WTC11 (cell line): ENCODE measurements around the gene ELAC2. TPM values are rescaled to one million over a fixed set of nuclear protein-coding genes. Genes with fewer than 3 reads are reported as not detected.

Source experiments
- ATAC-seq: fragments of 200-7000 bp; cut with Tn5 transposase; 2 replicates; pipeline ENCODE4 v1.10.0; 2021; ENCODE audit warnings: mild to moderate bottlenecking, moderate library complexity
- Bru-seq: library from RNA; stranded (reverse); fragments of 400-500 nt; gene quantifications from one replicate; lab custom pipeline; 2021; lab: Mats Ljungman, UMichigan
- CTCF ChIA-PET: fragments of 300-600 bp; sonication (Branson Sonifier 250); formaldehyde crosslinking; loops from one replicate; lab custom pipeline; 2021; ENCODE audit warnings: antibody characterized with exemption; lab: Charles Lee
- POLR2A ChIA-PET: fragments of 350-600 bp; sonication (Branson Sonifier 250); formaldehyde crosslinking; loops from one replicate; lab custom pipeline; 2021; ENCODE audit warnings: antibody characterized with exemption; lab: Charles Lee
- DNase-seq: peaks from one replicate; pipeline ENCODE4 v3.0.0; 2021; ENCODE audit warnings: low spot score
- H3K27ac Mint-ChIP-seq: 2 replicates; pipeline ENCODE4 v1.8.0; 2021; ENCODE audit warnings: mixed read lengths
- H3K27me3 Mint-ChIP-seq: 2 replicates; pipeline ENCODE4 v1.8.0; 2021; ENCODE audit warnings: low read depth, mild to moderate bottlenecking, moderate library complexity, mixed read lengths
- H3K36me3 Mint-ChIP-seq: 2 replicates; pipeline ENCODE4 v1.8.0; 2021; ENCODE audit warnings: mixed read lengths
- H3K4me1 Mint-ChIP-seq: 2 replicates; pipeline ENCODE4 v1.8.0; 2022; ENCODE audit warnings: mixed read lengths
- H3K4me3 Mint-ChIP-seq: 2 replicates; pipeline ENCODE4 v1.8.0; 2021; ENCODE audit warnings: mild to moderate bottlenecking, moderate library complexity, mixed read lengths
- H3K9me3 Mint-ChIP-seq: 2 replicates; pipeline ENCODE4 v1.8.0; 2021; ENCODE audit warnings: mixed read lengths
- ATF1 ChIP-seq: sonication (generic); formaldehyde crosslinking; IDR thresholded peaks from 2 replicates; pipeline ENCODE4 v1.8.1; 2023; ENCODE audit warnings: mild to moderate bottlenecking, moderate library complexity, missing genetic modification reagents
- CREM ChIP-seq: sonication (generic); formaldehyde crosslinking; IDR thresholded peaks from 2 replicates; pipeline ENCODE4 v1.8.1; 2022; ENCODE audit warnings: mild to moderate bottlenecking, missing genetic modification reagents, moderate library complexity
- E2F4 ChIP-seq: sonication (generic); formaldehyde crosslinking; IDR thresholded peaks from 2 replicates; pipeline ENCODE4 v1.8.1; 2022; ENCODE audit warnings: low read depth, mild to moderate bottlenecking, moderate library complexity, missing genetic modification reagents, borderline replicate concordance
- ERG ChIP-seq: fragments of 250-450 bp; sonication (Bioruptor Pico); IDR thresholded peaks from 2 replicates; pipeline ENCODE4 v1.8.0; 2021; ENCODE audit warnings: mild to moderate bottlenecking
- ESRRA ChIP-seq: sonication (generic); formaldehyde crosslinking; IDR thresholded peaks from 2 replicates; pipeline ENCODE4 v1.8.1; 2022; ENCODE audit warnings: mild to moderate bottlenecking, missing genetic modification reagents, borderline replicate concordance
- FOXP4 ChIP-seq: sonication (generic); formaldehyde crosslinking; IDR thresholded peaks from 2 replicates; pipeline ENCODE4 v1.8.0; 2022; ENCODE audit warnings: mild to moderate bottlenecking, missing genetic modification reagents
- GABPB1 ChIP-seq: sonication (generic); formaldehyde crosslinking; IDR thresholded peaks from 2 replicates; pipeline ENCODE4 v1.8.1; 2023; ENCODE audit warnings: mild to moderate bottlenecking, missing genetic modification reagents
- IRF1 ChIP-seq: sonication (generic); formaldehyde crosslinking; IDR thresholded peaks from 2 replicates; pipeline ENCODE4 v1.8.0; 2023; ENCODE audit warnings: missing genetic modification reagents
- IRF2 ChIP-seq: sonication (generic); formaldehyde crosslinking; IDR thresholded peaks from 2 replicates; pipeline ENCODE4 v1.8.0; 2022; ENCODE audit warnings: low read depth, missing genetic modification reagents, borderline replicate concordance
- JUN ChIP-seq: sonication (generic); formaldehyde crosslinking; IDR thresholded peaks from 2 replicates; pipeline ENCODE4 v1.8.0; 2023; ENCODE audit warnings: mild to moderate bottlenecking, missing genetic modification reagents
- NFE2L1 ChIP-seq: sonication (generic); formaldehyde crosslinking; IDR thresholded peaks from 2 replicates; pipeline ENCODE4 v1.8.1; 2023; ENCODE audit warnings: missing genetic modification reagents
- OVOL2 ChIP-seq: fragments of 250-450 bp; sonication (Bioruptor Pico); IDR thresholded peaks from 2 replicates; pipeline ENCODE4 v1.9.0; 2021; ENCODE audit warnings: mild to moderate bottlenecking, borderline replicate concordance
- TEAD4 ChIP-seq: sonication (generic); formaldehyde crosslinking; IDR thresholded peaks from 2 replicates; pipeline ENCODE4 v1.8.0; 2022; ENCODE audit warnings: mild to moderate bottlenecking, missing genetic modification reagents
- ZNF219 ChIP-seq: sonication (generic); formaldehyde crosslinking; IDR thresholded peaks from 2 replicates; pipeline ENCODE4 v1.8.0; 2023; ENCODE audit warnings: missing genetic modification reagents, mild to moderate bottlenecking, borderline replicate concordance
- ZNF232 ChIP-seq: sonication (generic); formaldehyde crosslinking; IDR thresholded peaks from 2 replicates; pipeline ENCODE4 v1.8.0; 2022; ENCODE audit warnings: mild to moderate bottlenecking, missing genetic modification reagents
- ZNF423 ChIP-seq: fragments of 250-450 bp; sonication (Bioruptor Pico); IDR thresholded peaks from 2 replicates; pipeline ENCODE4 v2.1.2; 2022; ENCODE audit warnings: mild to moderate bottlenecking, moderate library complexity
- long read RNA-seq, 3 experiments: library from RNA in 1 of 3; library from capped mRNA in 1 of 3; library from polyadenylated mRNA in 1 of 3; unstranded in 2 of 3; stranded (forward) in 1 of 3; transcript quantifications; one replicate each; pipeline ENCODE4 v2.0.0, GENCODE V29; 2021
- total RNA-seq: library from RNA; stranded (reverse); gene quantifications from 3 replicates; pipeline ENCODE4 v1.2.3, GENCODE V29; 2021
- TF ChIP-seq, protein P1 (sequence below): sonication (generic); formaldehyde crosslinking; IDR thresholded peaks from 2 replicates; pipeline ENCODE4 v1.8.0; 2022; ENCODE audit warnings: mild to moderate bottlenecking, missing genetic modification reagents
- TF ChIP-seq, protein P2 (sequence below): sonication (generic); formaldehyde crosslinking; IDR thresholded peaks from 2 replicates; pipeline ENCODE4 v1.8.0; 2022; ENCODE audit warnings: mild to moderate bottlenecking, missing genetic modification reagents
- TF ChIP-seq, protein P3 (sequence below): fragments of 200-600 bp; IDR thresholded peaks from 2 replicates; pipeline ENCODE4 v1.8.0; 2022; ENCODE audit warnings: antibody characterized with exemption
- TF ChIP-seq, protein P4 (sequence below): sonication (generic); formaldehyde crosslinking; IDR thresholded peaks from 2 replicates; pipeline ENCODE4 v1.8.0; 2023; ENCODE audit warnings: mild to moderate bottlenecking, missing genetic modification reagents

The ELAC2 gene, protein sequence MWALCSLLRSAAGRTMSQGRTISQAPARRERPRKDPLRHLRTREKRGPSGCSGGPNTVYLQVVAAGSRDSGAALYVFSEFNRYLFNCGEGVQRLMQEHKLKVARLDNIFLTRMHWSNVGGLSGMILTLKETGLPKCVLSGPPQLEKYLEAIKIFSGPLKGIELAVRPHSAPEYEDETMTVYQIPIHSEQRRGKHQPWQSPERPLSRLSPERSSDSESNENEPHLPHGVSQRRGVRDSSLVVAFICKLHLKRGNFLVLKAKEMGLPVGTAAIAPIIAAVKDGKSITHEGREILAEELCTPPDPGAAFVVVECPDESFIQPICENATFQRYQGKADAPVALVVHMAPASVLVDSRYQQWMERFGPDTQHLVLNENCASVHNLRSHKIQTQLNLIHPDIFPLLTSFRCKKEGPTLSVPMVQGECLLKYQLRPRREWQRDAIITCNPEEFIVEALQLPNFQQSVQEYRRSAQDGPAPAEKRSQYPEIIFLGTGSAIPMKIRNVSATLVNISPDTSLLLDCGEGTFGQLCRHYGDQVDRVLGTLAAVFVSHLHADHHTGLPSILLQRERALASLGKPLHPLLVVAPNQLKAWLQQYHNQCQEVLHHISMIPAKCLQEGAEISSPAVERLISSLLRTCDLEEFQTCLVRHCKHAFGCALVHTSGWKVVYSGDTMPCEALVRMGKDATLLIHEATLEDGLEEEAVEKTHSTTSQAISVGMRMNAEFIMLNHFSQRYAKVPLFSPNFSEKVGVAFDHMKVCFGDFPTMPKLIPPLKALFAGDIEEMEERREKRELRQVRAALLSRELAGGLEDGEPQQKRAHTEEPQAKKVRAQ
- 76.3 to 86.9 TPM (median 77.7 TPM) in 3 replicates for total RNA-seq
- Bru-seq, nascent RNA: percentile 85 among the genes with signal in this experiment
- long read RNA-seq, experiment 1, transcript ELAC2-201 (24 exons, 3,148 nt): major isoform, 536 of 731 reads
- long read RNA-seq, experiment 1, transcript ELAC2-203 (23 exons, 2,671 nt): minor isoform, 8 of 731 reads
- long read RNA-seq, experiment 1, partial matches to known transcripts: 40 of 731 reads
- long read RNA-seq, experiment 1, other reads (novel, unspliced or antisense): 146 of 731 reads
- long read RNA-seq, experiment 2, transcript ELAC2-201 (24 exons, 3,148 nt): major isoform, 22 of 91 reads
- long read RNA-seq, experiment 2, partial matches to known transcripts: 15 of 91 reads
- long read RNA-seq, experiment 2, other reads (novel, unspliced or antisense): 53 of 91 reads
- long read RNA-seq, experiment 3, partial matches to known transcripts: 3 of 5 reads
- long read RNA-seq, experiment 3, other reads (novel, unspliced or antisense): 2 of 5 reads

DNA sequence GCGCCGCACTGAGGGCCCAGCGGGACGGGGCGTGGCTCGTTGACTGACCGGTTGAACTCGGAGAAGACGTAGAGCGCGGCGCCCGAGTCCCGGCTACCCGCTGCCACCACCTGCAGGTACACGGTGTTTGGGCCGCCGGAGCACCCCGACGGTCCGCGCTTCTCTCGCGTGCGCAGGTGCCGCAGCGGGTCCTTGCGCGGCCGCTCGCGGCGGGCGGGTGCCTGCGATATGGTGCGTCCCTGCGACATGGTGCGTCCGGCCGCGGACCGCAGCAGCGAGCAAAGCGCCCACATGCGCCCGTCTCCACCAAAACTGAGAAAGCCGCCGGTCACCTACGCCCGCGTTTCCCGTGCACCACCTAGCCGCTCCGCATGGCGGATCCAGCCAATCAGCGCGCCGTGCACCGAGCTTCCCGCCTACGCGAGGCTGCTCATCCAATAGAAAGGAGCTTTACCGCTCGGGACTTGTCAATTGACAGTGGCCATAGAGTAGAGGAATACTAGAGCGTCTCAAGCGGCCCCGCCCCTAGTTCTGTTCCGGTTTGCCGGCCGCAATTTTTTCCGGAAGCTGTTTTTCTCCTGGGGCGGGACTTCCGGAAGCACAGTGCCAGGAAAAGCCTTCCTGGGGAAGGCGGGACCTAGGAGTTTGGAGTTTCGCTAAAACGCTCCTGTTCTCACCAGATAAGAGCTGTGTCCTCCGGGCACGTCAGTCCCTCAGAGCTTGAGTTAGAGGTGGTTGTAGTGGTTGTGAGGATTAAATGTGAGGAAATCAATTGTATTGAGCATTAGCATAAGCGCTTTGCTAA lies at the start of gene ELAC2:
Gene ELAC2, minus strand, starts transcription at position 373 of the 805 bp plus-strand sequence. Its CDS starts 80 bp downstream, at position 293.
- H3K4me3 Mint-ChIP-seq: peak within 1 kb of the TSS; percentile 95
- H3K4me1 Mint-ChIP-seq: peaks cover 19% of the 10 kb centered on the region
- peaks cover 39% of the 10 kb centered on the region for H3K36me3 Mint-ChIP-seq
- ChIA-PET CTCF (interaction anchor here (0.7 to 5.0 kb wide), 5 partner anchors 13 to 1283 kb away, joined by 3 to 48 read pairs (median 4); partner anchors contain the start of gene HS3ST3B1), POLR2A (interaction anchor here (0.5 to 2.3 kb wide), 8 partner anchors 14 to 1284 kb away, joined by 3 to 9 read pairs (median 3); partner anchors contain the start of genes ARHGAP44, HS3ST3B1, MAP2K4 and ZNF18)
- ATAC-seq (peak; percentile 98), DNase-seq (peak; percentile 97)
- H3K27me3 Mint-ChIP-seq: no peaks in the 10 kb centered on the region; the same call in 1 of the 2 replicates
- H3K27ac Mint-ChIP-seq: peak within 1 kb of the TSS; percentile 100
- no peaks in the 10 kb centered on the region for H3K9me3 Mint-ChIP-seq
- TF ChIP-seq, protein P1, sequence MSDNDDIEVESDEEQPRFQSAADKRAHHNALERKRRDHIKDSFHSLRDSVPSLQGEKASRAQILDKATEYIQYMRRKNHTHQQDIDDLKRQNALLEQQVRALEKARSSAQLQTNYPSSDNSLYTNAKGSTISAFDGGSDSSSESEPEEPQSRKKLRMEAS (CRISPR knock-in tag): peak; percentile 88
- TF ChIP-seq IRF1 (no peak), JUN (CRISPR knock-in tag) (no peak), ATF1 (CRISPR knock-in tag) (no peak), IRF2 (CRISPR knock-in tag) (no peak), E2F4 (no peak), NFE2L1 (CRISPR knock-in tag) (no peak), ZNF219 (CRISPR knock-in tag) (no peak), ZNF232 (CRISPR knock-in tag) (no peak; the same call in 1 of the 2 replicates), OVOL2 (no peak), GABPB1 (CRISPR knock-in tag) (peak; percentile 31; the same call in 1 of the 2 replicates), TEAD4 (no peak), FOXP4 (CRISPR knock-in tag) (0 out of 2 replicates have a peak, but pooled peaks have one; percentile 33), ZNF423 (no peak), CREM (CRISPR knock-in tag) (0 out of 2 replicates have a peak, but pooled peaks have one; percentile 65), ESRRA (CRISPR knock-in tag) (no peak), ERG (CRISPR knock-in tag) (no peak)
- TF ChIP-seq, protein P2, sequence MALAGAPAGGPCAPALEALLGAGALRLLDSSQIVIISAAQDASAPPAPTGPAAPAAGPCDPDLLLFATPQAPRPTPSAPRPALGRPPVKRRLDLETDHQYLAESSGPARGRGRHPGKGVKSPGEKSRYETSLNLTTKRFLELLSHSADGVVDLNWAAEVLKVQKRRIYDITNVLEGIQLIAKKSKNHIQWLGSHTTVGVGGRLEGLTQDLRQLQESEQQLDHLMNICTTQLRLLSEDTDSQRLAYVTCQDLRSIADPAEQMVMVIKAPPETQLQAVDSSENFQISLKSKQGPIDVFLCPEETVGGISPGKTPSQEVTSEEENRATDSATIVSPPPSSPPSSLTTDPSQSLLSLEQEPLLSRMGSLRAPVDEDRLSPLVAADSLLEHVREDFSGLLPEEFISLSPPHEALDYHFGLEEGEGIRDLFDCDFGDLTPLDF (CRISPR knock-in tag): no peak
- TF ChIP-seq, protein P3, sequence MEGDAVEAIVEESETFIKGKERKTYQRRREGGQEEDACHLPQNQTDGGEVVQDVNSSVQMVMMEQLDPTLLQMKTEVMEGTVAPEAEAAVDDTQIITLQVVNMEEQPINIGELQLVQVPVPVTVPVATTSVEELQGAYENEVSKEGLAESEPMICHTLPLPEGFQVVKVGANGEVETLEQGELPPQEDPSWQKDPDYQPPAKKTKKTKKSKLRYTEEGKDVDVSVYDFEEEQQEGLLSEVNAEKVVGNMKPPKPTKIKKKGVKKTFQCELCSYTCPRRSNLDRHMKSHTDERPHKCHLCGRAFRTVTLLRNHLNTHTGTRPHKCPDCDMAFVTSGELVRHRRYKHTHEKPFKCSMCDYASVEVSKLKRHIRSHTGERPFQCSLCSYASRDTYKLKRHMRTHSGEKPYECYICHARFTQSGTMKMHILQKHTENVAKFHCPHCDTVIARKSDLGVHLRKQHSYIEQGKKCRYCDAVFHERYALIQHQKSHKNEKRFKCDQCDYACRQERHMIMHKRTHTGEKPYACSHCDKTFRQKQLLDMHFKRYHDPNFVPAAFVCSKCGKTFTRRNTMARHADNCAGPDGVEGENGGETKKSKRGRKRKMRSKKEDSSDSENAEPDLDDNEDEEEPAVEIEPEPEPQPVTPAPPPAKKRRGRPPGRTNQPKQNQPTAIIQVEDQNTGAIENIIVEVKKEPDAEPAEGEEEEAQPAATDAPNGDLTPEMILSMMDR: no peak
- TF ChIP-seq, protein P4, sequence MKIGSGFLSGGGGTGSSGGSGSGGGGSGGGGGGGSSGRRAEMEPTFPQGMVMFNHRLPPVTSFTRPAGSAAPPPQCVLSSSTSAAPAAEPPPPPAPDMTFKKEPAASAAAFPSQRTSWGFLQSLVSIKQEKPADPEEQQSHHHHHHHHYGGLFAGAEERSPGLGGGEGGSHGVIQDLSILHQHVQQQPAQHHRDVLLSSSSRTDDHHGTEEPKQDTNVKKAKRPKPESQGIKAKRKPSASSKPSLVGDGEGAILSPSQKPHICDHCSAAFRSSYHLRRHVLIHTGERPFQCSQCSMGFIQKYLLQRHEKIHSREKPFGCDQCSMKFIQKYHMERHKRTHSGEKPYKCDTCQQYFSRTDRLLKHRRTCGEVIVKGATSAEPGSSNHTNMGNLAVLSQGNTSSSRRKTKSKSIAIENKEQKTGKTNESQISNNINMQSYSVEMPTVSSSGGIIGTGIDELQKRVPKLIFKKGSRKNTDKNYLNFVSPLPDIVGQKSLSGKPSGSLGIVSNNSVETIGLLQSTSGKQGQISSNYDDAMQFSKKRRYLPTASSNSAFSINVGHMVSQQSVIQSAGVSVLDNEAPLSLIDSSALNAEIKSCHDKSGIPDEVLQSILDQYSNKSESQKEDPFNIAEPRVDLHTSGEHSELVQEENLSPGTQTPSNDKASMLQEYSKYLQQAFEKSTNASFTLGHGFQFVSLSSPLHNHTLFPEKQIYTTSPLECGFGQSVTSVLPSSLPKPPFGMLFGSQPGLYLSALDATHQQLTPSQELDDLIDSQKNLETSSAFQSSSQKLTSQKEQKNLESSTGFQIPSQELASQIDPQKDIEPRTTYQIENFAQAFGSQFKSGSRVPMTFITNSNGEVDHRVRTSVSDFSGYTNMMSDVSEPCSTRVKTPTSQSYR: no peak
